ENCODE measurements around the gene PPDPF.

DNA sequence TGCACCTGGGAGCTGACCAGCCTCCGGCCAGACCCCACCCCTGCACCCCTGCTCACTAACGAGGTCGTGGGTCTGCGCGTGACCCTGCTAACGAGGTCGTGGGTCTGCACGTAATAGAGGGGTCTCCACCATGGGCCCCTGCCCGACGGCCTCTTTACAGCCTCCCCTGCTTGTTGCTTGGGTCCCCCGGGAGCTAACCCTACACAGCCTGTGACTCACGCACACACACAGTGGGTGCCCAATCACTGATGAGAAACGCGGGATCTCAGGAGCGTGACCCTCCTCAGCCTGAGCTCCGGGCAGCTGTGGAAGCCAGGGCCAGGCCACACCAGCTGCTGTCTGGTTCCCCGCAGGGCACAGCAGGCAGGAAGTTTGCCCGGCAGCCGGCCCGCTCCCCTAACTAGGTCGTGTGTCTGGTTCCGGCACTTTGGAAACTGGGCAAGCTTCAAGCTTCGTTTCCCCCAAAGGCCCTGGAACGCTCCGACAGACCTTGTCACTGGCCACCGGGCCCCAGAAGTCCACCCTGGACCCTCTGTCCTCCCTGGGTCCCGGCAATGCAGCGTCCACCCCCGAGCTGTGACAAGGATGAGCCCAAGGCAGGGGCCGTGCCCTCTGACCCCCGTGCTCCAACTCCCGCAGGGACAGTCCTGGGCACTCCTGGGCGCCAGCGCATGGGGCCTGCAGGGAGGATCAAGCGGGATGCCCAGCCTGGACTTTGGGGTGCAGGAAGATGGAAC lies 15.8 kb downstream of the PPDPF start:
- TF ChIP-seq CTCF (IDR thresholded peaks at IDR 0.05; ENCODE audit: insufficient read depth, low read depth, low read length) (no peak), EZH2 (IDR thresholded peaks at IDR 0.05; ENCODE audit: insufficient read depth, low read length) (no peak)

Measured in astrocyte (in vitro differentiated cells and primary cell).